VCaP (cell line): Measurements from ENCODE around the gene CDH8.
"Not testable (repeated sequence)": the region's sequence is repeated elsewhere in the genome, so short reads cannot be mapped to it uniquely, and the experiment has no call there.

ENCODE experiments used
- H3K27ac ChIP-seq: fragments of 450-650 bp; 2 replicates; pipeline ENCODE4 v1.5.1; 2017
- CTCF ChIP-seq: fragments of 450-650 bp; conservative IDR thresholded peaks from 2 replicates; pipeline ENCODE4 v1.5.1; 2017; ENCODE audit warnings: mild to moderate bottlenecking, moderate library complexity

Gene CDH8

GRCh38 chr16:61934601-61935000 lies 101.6 kb downstream of the CDH8 start:
- no peak for TF ChIP-seq CTCF

GRCh38 chr16:61929776-61930175 lies 106.5 kb downstream of the CDH8 start:
- TF ChIP-seq CTCF: no peak
- no peak overlapping the region for H3K27ac ChIP-seq

More at GRCh38 chr16:61934601-61935000, 101.6 kb downstream of the CDH8 start:
- no peak overlapping the region for H3K27ac ChIP-seq

GRCh38 chr16:61926766-61927165 lies 109.5 kb downstream of the CDH8 start:
- no peak overlapping the region for H3K27ac ChIP-seq
- no peak for TF ChIP-seq CTCF

GRCh38 chr16:61923629-61924028 lies 112.6 kb downstream of the CDH8 start:
- no peak for TF ChIP-seq CTCF
- H3K27ac ChIP-seq: no peak overlapping the region

GRCh38 chr16:61921373-61921772 lies 114.9 kb downstream of the CDH8 start:
- H3K27ac ChIP-seq: no peak overlapping the region
- TF ChIP-seq CTCF: no peak

- not testable (repeated sequence) for H3K27ac ChIP-seq
Measured at GRCh38 chr16:61917865-61918826, 118.1 kb downstream of the CDH8 start.

- no peak overlapping the region for H3K27ac ChIP-seq
- TF ChIP-seq CTCF: no peak
Measured at GRCh38 chr16:61915569-61915968, 120.7 kb downstream of the CDH8 start.

- H3K27ac ChIP-seq: no peak overlapping the region
- TF ChIP-seq CTCF: no peak
Measured at GRCh38 chr16:61909074-61909473, 127.2 kb downstream of the CDH8 start.
